ENCODE measurements around the gene AKAP4.

The AKAP4 gene, protein sequence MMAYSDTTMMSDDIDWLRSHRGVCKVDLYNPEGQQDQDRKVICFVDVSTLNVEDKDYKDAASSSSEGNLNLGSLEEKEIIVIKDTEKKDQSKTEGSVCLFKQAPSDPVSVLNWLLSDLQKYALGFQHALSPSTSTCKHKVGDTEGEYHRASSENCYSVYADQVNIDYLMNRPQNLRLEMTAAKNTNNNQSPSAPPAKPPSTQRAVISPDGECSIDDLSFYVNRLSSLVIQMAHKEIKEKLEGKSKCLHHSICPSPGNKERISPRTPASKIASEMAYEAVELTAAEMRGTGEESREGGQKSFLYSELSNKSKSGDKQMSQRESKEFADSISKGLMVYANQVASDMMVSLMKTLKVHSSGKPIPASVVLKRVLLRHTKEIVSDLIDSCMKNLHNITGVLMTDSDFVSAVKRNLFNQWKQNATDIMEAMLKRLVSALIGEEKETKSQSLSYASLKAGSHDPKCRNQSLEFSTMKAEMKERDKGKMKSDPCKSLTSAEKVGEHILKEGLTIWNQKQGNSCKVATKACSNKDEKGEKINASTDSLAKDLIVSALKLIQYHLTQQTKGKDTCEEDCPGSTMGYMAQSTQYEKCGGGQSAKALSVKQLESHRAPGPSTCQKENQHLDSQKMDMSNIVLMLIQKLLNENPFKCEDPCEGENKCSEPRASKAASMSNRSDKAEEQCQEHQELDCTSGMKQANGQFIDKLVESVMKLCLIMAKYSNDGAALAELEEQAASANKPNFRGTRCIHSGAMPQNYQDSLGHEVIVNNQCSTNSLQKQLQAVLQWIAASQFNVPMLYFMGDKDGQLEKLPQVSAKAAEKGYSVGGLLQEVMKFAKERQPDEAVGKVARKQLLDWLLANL

DNA sequence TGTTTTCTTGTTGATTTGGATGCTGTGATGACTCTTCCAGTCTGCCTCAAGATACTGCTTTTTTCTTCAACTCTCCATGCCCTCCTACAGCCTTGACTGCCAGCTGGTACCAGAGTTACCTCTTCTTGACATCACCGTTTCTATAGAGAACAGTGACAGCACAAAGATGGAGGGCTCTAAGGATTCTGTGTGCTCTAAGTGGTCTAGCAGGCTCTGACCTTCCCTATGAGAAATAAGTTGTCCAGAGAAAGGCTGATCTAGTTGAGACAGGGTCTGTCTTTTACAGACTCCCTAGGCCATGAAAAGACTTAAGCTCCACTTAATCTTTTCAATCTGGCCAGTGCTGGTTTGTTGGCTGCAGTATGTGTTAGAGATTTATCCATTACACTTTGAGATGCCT, at the start of gene AKAP4:
Gene AKAP4, minus strand, starts transcription at position 101 of the 400 bp plus-strand sequence. CDS start 118 bp downstream, outside the sequence.
- FAIRE-seq: no peak
- no peak for DNase-seq (ENCODE audit: insufficient read length, low spot score)
- TF ChIP-seq POLR2A (IDR thresholded peaks at IDR 0.05; ENCODE audit: low read depth, low read length): no peak

DNA sequence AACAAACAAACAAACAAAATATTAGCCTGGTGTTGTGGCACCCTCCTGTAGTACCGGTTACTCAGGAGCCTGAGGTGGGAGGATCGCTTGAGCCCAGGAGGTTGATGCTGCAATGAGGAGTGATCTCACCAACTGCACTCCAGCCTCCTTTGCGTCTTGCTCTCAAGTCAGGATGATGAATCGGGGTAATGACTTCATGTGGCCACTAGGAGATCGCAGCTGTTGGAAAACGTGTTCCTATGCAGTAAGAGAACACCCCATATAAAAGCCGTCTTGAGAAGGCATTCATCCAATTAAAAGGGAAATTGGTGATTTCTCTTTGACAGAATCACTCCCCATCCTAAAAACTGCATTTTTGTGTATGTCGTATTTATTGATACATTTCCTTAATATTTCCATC, 10.7 kb upstream of the AKAP4 start:
- no peak for FAIRE-seq
- no peak for DNase-seq (ENCODE audit: insufficient read length, low spot score)

GRCh38 chrX:50206753-50207152, 5.9 kb upstream of the AKAP4 start:
- DNase-seq (ENCODE audit: insufficient read length, low spot score) (no peak), FAIRE-seq (no peak)
- TF ChIP-seq POLR2A (IDR thresholded peaks at IDR 0.05; ENCODE audit: low read depth, low read length): no peak

More for the DNA sequence above, 10.7 kb upstream of the AKAP4 start:
- TF ChIP-seq POLR2A (IDR thresholded peaks at IDR 0.05; ENCODE audit: low read depth, low read length): no peak

GRCh38 chrX:50204364-50204899, 3.6 kb upstream of the AKAP4 start, which contains the start of gene CCNB3:
Gene CCNB3, plus strand, starts transcription at chrX:50204765. Its CDS starts 80,399 bp downstream, at chrX:50285164.
- no peak for TF ChIP-seq POLR2A (IDR thresholded peaks at IDR 0.05; ENCODE audit: low read depth, low read length)
- FAIRE-seq: no peak
- DNase-seq (ENCODE audit: insufficient read length, low spot score): peak; percentile 2

- DNase-seq (ENCODE audit: insufficient read length, low spot score): no peak
- FAIRE-seq: no peak
- no peak for TF ChIP-seq POLR2A (IDR thresholded peaks at IDR 0.05; ENCODE audit: low read depth, low read length)
These were observed 1.7 kb upstream of the AKAP4 start for GRCh38 chrX:50202539-50202938.

DNA sequence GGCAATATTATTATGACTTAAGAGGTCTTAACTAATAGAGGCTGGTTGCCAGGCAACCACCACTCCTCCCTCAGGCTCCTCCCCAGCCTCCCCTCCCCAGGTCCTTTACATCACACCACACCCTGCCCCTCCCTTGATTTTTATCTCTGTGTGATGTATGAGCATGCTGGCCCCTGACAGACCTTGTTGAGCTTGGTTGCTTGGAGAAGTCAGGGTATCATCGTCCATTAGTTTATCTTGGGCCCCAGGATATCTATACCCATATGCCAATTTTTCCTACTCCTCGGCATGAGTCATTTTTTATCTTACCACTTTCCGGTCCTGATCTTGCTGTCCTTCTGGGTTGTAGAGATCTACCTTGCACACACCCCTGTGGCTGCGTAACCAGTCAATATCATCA, 2.5 kb downstream of the AKAP4 start:
- FAIRE-seq: no peak
- DNase-seq (ENCODE audit: insufficient read length, low spot score): no peak
- TF ChIP-seq POLR2A (IDR thresholded peaks at IDR 0.05; ENCODE audit: low read depth, low read length): no peak

DNA sequence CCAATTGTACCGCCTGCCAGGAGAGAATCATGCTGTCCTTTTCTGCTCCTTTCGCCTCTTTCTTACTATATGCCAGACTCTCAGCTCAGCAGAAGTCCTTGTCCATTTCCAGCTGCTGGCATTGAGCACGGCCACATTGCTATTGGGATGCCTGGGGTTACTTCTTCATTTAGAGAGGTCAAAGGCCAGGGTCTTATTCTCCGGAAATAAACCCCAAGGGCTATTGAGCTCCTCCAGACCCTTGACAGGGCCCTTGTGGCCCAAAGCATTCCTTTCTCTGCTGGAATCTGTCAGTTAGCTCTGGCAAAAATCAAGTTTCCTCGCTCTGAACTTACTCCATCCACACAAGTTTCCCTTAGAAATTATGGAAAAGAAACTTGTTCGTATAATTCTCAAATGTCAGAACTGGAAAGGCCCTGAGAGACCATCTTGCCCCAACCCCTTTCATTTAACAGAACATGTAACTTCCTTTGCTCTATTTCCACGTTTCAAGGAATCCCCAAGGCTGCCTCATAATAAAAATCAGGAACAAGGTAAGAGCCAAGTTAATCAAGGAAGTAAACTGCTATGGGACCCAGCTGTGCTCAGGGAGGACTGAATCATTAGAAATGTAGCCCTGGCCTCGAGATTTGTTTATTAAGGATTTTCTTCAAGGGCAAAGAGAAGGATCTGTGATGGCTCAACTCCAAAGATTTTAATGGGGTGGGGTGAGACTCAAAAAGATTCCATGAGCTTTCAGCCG, 11.8 kb downstream of the AKAP4 start:
- DNase-seq (ENCODE audit: insufficient read length, low spot score) (no peak), FAIRE-seq (no peak)
- no peak for TF ChIP-seq POLR2A (IDR thresholded peaks at IDR 0.05; ENCODE audit: low read depth, low read length)

GRCh38 chrX:50183891-50184290, 16.9 kb downstream of the AKAP4 start:
- no peak for FAIRE-seq

GRCh38 chrX:50180073-50180940, 20.5 kb downstream of the AKAP4 start:
- DNase-seq (ENCODE audit: insufficient read length, low spot score): no peak
- no peak for FAIRE-seq
- TF ChIP-seq POLR2A (IDR thresholded peaks at IDR 0.05; ENCODE audit: low read depth, low read length): no peak

More at GRCh38 chrX:50183891-50184290, 16.9 kb downstream of the AKAP4 start:
- no peak for DNase-seq (ENCODE audit: insufficient read length, low spot score)
- no peak for TF ChIP-seq POLR2A (IDR thresholded peaks at IDR 0.05; ENCODE audit: low read depth, low read length)

- TF ChIP-seq POLR2A (IDR thresholded peaks at IDR 0.05; ENCODE audit: low read depth, low read length): no peak
- FAIRE-seq: no peak
These were observed 31.1 kb downstream of the AKAP4 start for GRCh38 chrX:50169717-50170116.

DNA sequence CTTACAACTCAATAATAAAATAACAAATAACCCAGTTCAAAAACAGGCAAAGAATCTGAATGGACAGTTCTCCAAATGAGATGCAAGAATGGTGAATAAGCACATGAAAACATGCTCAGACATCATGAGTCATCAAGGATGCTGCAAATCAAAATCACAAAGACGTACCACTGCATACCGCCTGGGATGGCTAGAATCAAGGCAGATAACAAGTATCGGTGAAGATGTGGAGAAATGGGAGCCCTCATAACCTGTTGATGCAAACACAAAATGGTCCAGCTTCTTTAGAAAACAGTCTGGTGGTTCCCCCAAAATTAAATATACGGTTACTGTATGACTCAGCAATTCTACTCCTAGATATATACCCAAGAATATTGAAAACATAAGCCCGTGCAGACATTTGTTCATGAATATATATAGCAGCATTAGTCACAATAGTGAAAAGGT, 32.5 kb downstream of the AKAP4 start:
- no peak for DNase-seq (ENCODE audit: insufficient read length, low spot score)
- FAIRE-seq: no peak
- no peak for TF ChIP-seq POLR2A (IDR thresholded peaks at IDR 0.05; ENCODE audit: low read depth, low read length)

More at GRCh38 chrX:50169717-50170116, 31.1 kb downstream of the AKAP4 start:
- DNase-seq (ENCODE audit: insufficient read length, low spot score): no peak

DNA sequence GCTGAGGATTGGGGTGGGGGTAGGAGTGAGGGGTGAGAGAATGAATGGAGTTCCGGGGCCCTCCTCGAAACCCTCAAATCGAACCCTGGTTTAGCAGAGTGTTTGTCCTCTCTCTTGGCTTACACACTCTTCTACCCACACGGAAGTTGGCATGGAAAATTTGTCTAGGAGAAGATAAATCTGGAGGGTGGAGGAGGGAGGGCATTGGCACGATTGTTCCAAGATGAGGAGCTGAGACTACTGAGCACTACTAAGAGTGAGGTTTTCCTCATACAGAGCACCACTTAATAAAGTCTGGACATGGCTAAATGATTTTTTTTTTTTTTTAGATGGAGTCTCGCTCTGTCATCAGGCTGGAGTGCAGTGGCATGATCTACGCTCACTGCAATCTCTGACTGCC, 33.4 kb downstream of the AKAP4 start:
- no peak for DNase-seq (ENCODE audit: insufficient read length, low spot score)
- TF ChIP-seq POLR2A (IDR thresholded peaks at IDR 0.05; ENCODE audit: low read depth, low read length): no peak
- no peak for FAIRE-seq

Measured in H54 (cell line).